HepG2 (cell line): ENCODE data around the gene SYCP2L.
"Not testable (repeated sequence)": the region's sequence is repeated elsewhere in the genome, so short reads cannot be mapped to it uniquely, and the experiment has no call there.

Source experiments
- CTCF ChIP-seq: sonication (generic); formaldehyde crosslinking; IDR thresholded peaks from 2 replicates; pipeline ENCODE4 v1.5.0; 2020; ENCODE audit warnings: mild to moderate bottlenecking, missing genetic modification reagents, moderate library complexity
- EP300 ChIP-seq, 3 experiments: sonication (generic) in 1 of 3; formaldehyde crosslinking in 1 of 3; IDR thresholded peaks; 2 replicates each; pipeline versions ENCODE4 v1.5.1 to v1.6.1; 2011 to 2020; ENCODE audit warnings: low read depth in 2 of 3, low read length in 2 of 3, borderline replicate concordance in 1 of 3, improper control_type of control experiment in 1 of 3, mild to moderate bottlenecking in 1 of 3, missing genetic modification reagents in 1 of 3, moderate library complexity in 1 of 3
- FOXJ3 ChIP-seq: sonication (generic); formaldehyde crosslinking; IDR thresholded peaks from 2 replicates; pipeline ENCODE4 v1.4.0; 2020; ENCODE audit warnings: missing genetic modification reagents, mild to moderate bottlenecking, borderline replicate concordance
- FOXP1 ChIP-seq, 2 experiments: fragments of 450-650 bp in 1 of 2; IDR thresholded peaks; 2 replicates each; pipeline ENCODE4 v1.6.1; 2017 to 2018; ENCODE audit warnings: antibody characterized with exemption in 1 of 2
- HOXA5 ChIP-seq: sonication (generic); formaldehyde crosslinking; IDR thresholded peaks from 2 replicates; pipeline ENCODE4 v1.4.0; 2020; ENCODE audit warnings: missing genetic modification reagents
- POLR2AphosphoS5 ChIP-seq: IDR thresholded peaks from 2 replicates; pipeline ENCODE4 v1.6.1; 2012; ENCODE audit warnings: low read depth, low read length
- XBP1 ChIP-seq: sonication (generic); formaldehyde crosslinking; IDR thresholded peaks from 2 replicates; pipeline ENCODE4 v1.5.0; 2020; ENCODE audit warnings: missing genetic modification reagents
- XRCC5 ChIP-seq: fragments of 200-400 bp; formaldehyde crosslinking; optimal IDR thresholded peaks from 2 replicates; pipeline ENCODE3; 2017; ENCODE audit warnings: mild to moderate bottlenecking, low read length
- ZBTB7B ChIP-seq: sonication (generic); formaldehyde crosslinking; IDR thresholded peaks from 2 replicates; pipeline ENCODE4 v1.4.0; 2020; ENCODE audit warnings: missing genetic modification reagents
- ZNF451 ChIP-seq: sonication (generic); formaldehyde crosslinking; IDR thresholded peaks from 2 replicates; pipeline ENCODE4 v1.5.0; 2020; ENCODE audit warnings: mild to moderate bottlenecking, missing genetic modification reagents
- ZSCAN29 ChIP-seq: sonication (generic); formaldehyde crosslinking; conservative IDR thresholded peaks from 2 replicates; pipeline ENCODE4 v1.4.0; 2020; ENCODE audit warnings: mild to moderate bottlenecking, missing genetic modification reagents
- TF ChIP-seq, protein P1 (sequence below): sonication (generic); formaldehyde crosslinking; IDR thresholded peaks from 2 replicates; pipeline ENCODE4 v1.4.0; 2020; ENCODE audit warnings: missing genetic modification reagents
- TF ChIP-seq, protein P2 (sequence below): sonication (generic); formaldehyde crosslinking; IDR thresholded peaks from 2 replicates; pipeline ENCODE4 v1.4.0; 2020; ENCODE audit warnings: missing genetic modification reagents, mild to moderate bottlenecking, borderline replicate concordance

GRCh38 chr6:10863031-10863430 is 23.8 kb upstream of the SYCP2L start:
- not testable (repeated sequence) for TF ChIP-seq ZBTB7B; FOXP1 (IDR thresholded peaks at IDR 0.05); FOXP1 (CRISPR knock-in tag; IDR thresholded peaks at IDR 0.05); CTCF (CRISPR knock-in tag); XBP1 (CRISPR knock-in tag); EP300 (IDR thresholded peaks at IDR 0.05; ENCODE audit: low read depth in 2 of 2, low read length in 2 of 2); EP300 (CRISPR knock-in tag; IDR thresholded peaks at IDR 0.05; ENCODE audit: borderline replicate concordance); ZSCAN29; XRCC5; POLR2AphosphoS5; ZNF451; HOXA5; FOXJ3 (CRISPR knock-in tag)
- TF ChIP-seq, protein P1, sequence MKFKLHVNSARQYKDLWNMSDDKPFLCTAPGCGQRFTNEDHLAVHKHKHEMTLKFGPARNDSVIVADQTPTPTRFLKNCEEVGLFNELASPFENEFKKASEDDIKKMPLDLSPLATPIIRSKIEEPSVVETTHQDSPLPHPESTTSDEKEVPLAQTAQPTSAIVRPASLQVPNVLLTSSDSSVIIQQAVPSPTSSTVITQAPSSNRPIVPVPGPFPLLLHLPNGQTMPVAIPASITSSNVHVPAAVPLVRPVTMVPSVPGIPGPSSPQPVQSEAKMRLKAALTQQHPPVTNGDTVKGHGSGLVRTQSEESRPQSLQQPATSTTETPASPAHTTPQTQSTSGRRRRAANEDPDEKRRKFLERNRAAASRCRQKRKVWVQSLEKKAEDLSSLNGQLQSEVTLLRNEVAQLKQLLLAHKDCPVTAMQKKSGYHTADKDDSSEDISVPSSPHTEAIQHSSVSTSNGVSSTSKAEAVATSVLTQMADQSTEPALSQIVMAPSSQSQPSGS (CRISPR knock-in tag): not testable (repeated sequence)
- TF ChIP-seq, protein P2, sequence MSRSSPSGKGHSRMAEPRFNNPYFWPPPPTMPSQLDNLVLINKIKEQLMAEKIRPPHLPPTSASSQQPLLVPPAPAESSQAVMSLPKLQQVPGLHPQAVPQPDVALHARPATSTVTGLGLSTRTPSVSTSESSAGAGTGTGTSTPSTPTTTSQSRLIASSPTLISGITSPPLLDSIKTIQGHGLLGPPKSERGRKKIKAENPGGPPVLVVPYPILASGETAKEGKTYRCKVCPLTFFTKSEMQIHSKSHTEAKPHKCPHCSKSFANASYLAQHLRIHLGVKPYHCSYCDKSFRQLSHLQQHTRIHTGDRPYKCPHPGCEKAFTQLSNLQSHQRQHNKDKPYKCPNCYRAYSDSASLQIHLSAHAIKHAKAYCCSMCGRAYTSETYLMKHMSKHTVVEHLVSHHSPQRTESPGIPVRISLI (CRISPR knock-in tag): not testable (repeated sequence)
